Measurements from ENCODE around the gene LRRC72.
"Not testable (repeated sequence)": the region's sequence is repeated elsewhere in the genome, so short reads cannot be mapped to it uniquely, and the experiment has no call there.

LRRC72 gene

DNA sequence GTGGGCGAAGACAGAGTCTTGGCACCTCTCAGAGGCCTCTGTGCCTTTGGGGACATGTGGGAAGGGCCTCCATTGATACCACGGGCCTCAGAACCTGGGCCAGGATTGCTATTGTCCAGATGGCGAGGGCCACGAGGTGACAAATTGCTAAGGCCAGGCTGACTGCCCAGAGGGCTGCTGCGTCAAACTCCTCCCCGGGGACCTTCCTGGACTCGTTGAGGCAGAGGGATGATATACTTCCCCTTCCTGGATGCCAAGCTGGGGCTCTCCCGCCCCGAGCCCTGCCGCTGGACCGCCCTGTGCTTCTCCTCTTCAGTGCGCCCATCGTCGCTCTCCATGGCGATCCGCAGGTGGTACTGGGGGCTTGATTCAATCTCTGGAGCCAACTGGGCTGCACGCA is 58.9 kb downstream of the LRRC72 start:
- Mint-ChIP-seq H3K36me3 (ENCODE audit: low read depth) (no peaks in the 10 kb centered on the region), H3K4me1 (ENCODE audit: low read depth) (no peaks in the 10 kb centered on the region), H3K9me3 (no peaks in the 10 kb centered on the region), H3K4me3 (no peak overlapping the region), H3K27ac (no peak overlapping the region), H3K27me3 (peaks cover 4% of the 10 kb centered on the region)

DNA sequence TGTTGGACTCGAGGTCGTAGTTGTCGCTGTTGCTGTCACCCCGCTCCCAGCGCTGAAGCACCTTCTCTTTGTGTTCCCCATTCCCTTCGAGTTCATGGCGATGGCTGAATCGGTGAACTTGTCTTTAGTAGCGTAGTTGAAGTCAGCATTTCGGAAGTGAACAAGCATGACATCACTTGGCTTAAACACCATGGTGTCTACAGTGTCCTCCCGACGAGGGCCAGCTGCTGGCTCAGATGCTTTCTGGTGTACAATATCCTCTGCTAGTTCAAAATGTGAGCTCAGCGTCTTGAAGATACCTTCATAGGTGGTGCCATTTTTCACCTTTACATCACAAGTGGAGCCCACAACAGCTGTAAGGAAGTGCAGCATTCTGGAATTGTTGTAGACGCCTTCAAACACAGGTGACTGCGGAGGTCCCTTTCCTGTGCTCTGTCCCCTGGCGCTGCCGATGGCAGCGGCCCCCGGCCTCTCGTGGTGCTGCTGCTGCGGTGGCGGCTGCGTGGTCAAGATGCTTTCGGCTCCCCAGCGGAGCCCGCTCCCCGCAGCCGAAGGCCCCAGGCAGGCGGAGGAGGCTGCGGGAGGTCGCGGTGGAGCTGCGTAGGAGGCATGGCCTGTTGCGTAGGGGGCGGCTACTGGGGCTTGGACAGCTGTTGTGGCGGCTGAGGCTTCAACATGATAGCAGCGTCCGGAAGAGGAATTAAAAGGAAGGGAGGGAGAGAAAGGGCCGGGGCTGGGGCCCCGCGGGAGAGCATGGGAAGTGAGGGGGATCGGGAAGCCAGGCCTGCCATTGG is 59.7 kb downstream of the LRRC72 start:
- Mint-ChIP-seq H3K4me3 (no peak overlapping the region), H3K36me3 (ENCODE audit: low read depth) (no peaks in the 10 kb centered on the region), H3K4me1 (ENCODE audit: low read depth) (no peaks in the 10 kb centered on the region), H3K27me3 (peaks cover 4% of the 10 kb centered on the region), H3K27ac (no peak overlapping the region), H3K9me3 (no peaks in the 10 kb centered on the region)

DNA sequence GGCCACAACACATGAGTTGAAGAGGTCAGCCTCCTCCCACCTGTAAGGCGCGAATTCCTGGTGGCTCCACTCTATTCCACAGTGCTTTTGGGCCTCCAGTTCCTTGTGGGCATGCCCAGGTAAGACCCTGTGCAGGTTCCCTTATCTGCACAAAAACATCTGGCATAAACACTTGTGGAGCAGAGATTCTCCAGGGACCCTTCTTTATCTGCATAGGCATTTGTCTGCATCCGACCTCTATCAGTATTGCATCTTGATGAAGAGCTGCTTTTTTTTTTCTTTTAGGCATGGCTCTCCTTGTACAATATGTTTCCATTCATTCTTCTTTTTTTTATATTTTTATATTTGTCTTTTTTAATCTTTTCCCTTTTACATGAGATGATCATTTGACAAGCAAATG is 60.5 kb downstream of the LRRC72 start:
- Mint-ChIP-seq H3K9me3 (no peaks in the 10 kb centered on the region), H3K36me3 (ENCODE audit: low read depth) (no peaks in the 10 kb centered on the region), H3K4me1 (ENCODE audit: low read depth) (no peaks in the 10 kb centered on the region), H3K27me3 (peaks cover 4% of the 10 kb centered on the region), H3K27ac (no peak overlapping the region), H3K4me3 (no peak overlapping the region)

DNA sequence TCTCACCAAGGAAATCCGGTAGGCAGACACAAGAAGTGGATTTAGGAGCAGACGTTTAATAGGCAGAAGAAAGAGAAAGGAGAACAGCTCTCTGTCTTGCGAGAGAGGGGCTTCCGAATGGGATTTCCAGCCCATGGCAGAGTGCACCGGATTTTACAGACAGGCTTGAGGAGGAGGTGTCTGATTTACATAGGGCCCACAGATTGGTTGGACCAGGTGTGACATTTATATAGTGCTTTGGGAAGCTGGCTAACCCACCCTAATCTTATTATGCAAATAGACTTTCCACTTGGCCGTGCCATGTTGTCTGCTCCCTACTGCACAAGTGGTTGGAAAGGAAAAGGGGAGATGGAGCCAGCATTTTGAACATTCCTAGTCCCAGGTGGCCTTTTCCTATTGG is 61.2 kb downstream of the LRRC72 start:
- no peaks in the 10 kb centered on the region for H3K4me1 Mint-ChIP-seq (ENCODE audit: low read depth)
- peaks cover 4% of the 10 kb centered on the region for H3K27me3 Mint-ChIP-seq
- no peak overlapping the region for H3K27ac Mint-ChIP-seq
- H3K36me3 Mint-ChIP-seq (ENCODE audit: low read depth): no peaks in the 10 kb centered on the region
- H3K4me3 Mint-ChIP-seq: no peak overlapping the region
- H3K9me3 Mint-ChIP-seq: no peaks in the 10 kb centered on the region

DNA sequence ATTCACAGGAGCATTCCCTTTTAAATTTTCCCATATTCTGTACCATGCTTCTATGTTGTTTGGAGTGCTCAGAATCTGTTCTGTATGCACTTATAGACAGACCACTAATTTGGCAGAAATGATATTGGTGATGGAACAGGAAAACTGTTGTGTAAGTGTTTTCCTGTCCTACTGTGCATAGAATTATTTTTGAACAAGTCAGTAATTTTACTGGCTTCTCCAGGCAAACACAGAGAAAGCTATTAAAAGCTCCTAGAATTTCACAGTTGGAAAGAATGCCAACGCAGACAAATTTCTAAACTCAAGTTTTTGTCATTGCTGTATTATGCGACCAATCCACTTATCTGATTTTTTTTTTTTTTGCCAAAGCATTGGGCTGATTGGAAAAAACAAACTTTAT is 63.3 kb downstream of the LRRC72 start:
- no peaks in the 10 kb centered on the region for H3K36me3 Mint-ChIP-seq (ENCODE audit: low read depth)
- no peaks in the 10 kb centered on the region for H3K9me3 Mint-ChIP-seq
- H3K27ac Mint-ChIP-seq: no peak overlapping the region
- H3K27me3 Mint-ChIP-seq: peaks cover 4% of the 10 kb centered on the region
- no peaks in the 10 kb centered on the region for H3K4me1 Mint-ChIP-seq (ENCODE audit: low read depth)
- H3K4me3 Mint-ChIP-seq: no peak overlapping the region

DNA sequence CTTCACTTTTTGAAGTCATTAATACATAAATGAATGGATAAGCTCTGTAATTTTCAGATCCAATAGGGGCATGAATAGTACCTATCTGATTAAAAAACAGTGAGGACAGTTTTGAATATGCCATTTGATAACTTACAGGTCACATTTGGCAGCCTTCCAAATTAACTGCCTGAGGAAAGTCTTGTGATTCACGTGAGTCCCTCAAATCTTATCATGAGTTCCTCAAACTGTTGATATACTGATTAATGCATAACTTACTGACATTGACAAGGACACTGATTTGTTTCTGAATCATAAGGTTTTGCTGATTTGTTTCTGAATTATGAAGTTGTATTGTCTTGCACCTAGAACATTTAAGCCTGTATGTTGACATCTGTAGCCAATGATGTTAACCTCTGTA is 63.8 kb downstream of the LRRC72 start:
- Mint-ChIP-seq H3K9me3 (no peaks in the 10 kb centered on the region), H3K4me3 (no peak overlapping the region), H3K27me3 (peaks cover 4% of the 10 kb centered on the region), H3K36me3 (ENCODE audit: low read depth) (no peaks in the 10 kb centered on the region), H3K27ac (no peak overlapping the region), H3K4me1 (ENCODE audit: low read depth) (no peaks in the 10 kb centered on the region)

DNA sequence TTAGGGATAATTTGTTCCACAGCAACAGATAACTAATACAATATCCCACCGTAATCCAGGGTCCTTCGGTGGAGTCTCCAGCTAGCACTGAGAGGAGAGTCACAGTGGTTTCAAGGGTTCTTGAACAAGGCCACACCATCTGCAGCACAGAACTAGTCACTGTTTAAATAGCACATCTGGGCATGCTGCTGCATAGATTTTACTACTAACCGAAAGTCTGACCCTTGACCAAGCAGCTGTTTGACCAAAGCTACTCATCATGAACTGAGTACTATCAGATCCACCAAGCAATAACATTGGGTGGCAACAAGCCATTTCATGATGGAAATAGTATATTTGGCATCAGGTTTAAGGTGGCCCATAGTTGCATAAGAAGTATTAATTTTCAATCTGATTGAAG is 65.8 kb downstream of the LRRC72 start:
- H3K27ac Mint-ChIP-seq: no peak overlapping the region

DNA sequence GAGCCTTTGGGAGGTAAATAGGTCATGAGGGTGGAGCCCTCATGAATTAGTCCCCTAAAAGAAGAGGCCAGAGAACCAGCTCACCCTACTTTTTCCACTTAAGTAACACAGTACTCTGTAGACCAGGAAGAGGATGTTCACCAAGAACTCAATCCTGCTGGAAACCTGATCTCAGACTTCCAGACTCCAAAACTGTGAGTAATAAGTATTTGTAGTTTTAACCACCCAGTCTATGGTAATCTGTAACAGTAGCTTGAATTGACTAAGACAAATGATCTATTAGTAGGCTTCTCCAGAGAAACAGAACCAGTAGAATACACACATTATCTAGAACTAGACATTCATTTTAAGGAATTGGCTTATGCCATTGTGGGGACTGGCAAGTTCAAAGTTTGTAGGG is 67.4 kb downstream of the LRRC72 start:
- no peaks in the 10 kb centered on the region for H3K4me1 Mint-ChIP-seq (ENCODE audit: low read depth)
- no peak overlapping the region for H3K4me3 Mint-ChIP-seq
- no peak overlapping the region for H3K27ac Mint-ChIP-seq
- H3K27me3 Mint-ChIP-seq: no peaks in the 10 kb centered on the region
- H3K9me3 Mint-ChIP-seq: no peaks in the 10 kb centered on the region
- peaks cover 5% of the 10 kb centered on the region for H3K36me3 Mint-ChIP-seq (ENCODE audit: low read depth)

More for the DNA sequence above, 65.8 kb downstream of the LRRC72 start:
- no peaks in the 10 kb centered on the region for H3K36me3 Mint-ChIP-seq (ENCODE audit: low read depth)
- no peaks in the 10 kb centered on the region for H3K27me3 Mint-ChIP-seq
- no peaks in the 10 kb centered on the region for H3K9me3 Mint-ChIP-seq
- no peaks in the 10 kb centered on the region for H3K4me1 Mint-ChIP-seq (ENCODE audit: low read depth)
- no peak overlapping the region for H3K4me3 Mint-ChIP-seq

DNA sequence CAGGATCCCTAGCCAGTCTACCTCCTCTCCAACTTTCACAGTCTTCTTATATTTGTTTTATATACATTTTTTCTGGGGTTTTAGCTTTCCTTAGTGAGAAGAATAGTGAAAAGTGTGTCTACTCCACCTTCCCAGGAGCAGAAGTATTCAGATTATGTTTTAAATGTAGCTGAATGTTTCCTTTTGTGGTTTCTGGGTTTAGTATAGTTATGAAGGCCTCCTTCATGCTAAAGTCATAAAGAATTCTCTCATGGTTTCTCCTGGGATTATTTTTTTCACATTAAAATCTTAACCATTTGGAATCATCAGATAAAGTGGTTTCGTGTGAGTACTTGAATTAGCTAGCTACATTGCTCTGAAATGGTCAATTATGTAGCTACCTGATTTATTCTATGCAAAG is 68.1 kb downstream of the LRRC72 start:
- Mint-ChIP-seq H3K9me3 (no peaks in the 10 kb centered on the region), H3K27me3 (no peaks in the 10 kb centered on the region), H3K4me3 (no peak overlapping the region), H3K36me3 (ENCODE audit: low read depth) (peaks cover 9% of the 10 kb centered on the region), H3K27ac (no peak overlapping the region), H3K4me1 (ENCODE audit: low read depth) (no peaks in the 10 kb centered on the region)

DNA sequence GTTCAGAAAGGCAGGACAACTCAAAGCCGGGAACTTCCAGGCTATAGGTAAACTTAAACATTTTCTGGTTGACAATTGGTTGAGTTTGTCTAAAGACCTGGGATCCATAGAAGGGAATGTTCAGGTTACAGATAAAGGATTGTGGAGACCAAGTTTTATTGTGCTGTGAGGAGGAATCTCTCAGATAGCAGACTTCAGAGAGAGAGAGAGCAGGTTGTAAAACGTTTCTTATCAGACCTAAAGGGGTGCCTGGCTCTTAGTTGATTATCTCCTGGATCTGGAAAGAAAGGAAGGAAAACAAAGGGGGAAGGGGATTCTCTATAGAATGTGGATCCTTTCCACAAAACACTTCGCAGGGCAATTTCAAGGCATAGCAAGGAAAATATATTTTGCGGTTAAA is 69.0 kb downstream of the LRRC72 start:
- H3K4me1 Mint-ChIP-seq (ENCODE audit: low read depth); H3K4me3 Mint-ChIP-seq; H3K9me3 Mint-ChIP-seq; H3K27me3 Mint-ChIP-seq; H3K27ac Mint-ChIP-seq: not testable (repeated sequence)
- H3K36me3 Mint-ChIP-seq (ENCODE audit: low read depth): peaks cover 13% of the 10 kb centered on the region

DNA sequence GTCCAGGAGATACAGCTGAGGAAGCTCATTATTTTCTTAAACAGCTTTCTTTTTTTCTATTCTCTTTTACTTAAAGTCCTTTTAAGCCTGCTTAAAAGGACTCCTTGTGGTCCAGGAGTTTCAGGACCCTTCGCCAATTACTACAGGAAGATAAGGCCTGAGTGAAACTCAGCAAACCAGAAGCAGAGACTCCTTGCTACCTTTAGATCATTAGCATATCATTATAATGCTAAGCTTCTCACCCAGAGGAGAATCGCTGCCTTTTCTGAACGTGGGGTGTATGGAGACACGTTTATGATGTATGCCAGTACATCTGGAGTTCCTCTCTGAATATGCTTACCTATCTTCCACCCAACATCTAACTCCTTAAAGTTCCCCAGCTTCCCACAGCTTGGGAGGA is 71.4 kb downstream of the LRRC72 start:
- Mint-ChIP-seq H3K4me3 (no peak overlapping the region), H3K36me3 (ENCODE audit: low read depth) (peaks cover 36% of the 10 kb centered on the region), H3K4me1 (ENCODE audit: low read depth) (no peaks in the 10 kb centered on the region), H3K27ac (no peak overlapping the region), H3K9me3 (no peaks in the 10 kb centered on the region), H3K27me3 (no peaks in the 10 kb centered on the region)

DNA sequence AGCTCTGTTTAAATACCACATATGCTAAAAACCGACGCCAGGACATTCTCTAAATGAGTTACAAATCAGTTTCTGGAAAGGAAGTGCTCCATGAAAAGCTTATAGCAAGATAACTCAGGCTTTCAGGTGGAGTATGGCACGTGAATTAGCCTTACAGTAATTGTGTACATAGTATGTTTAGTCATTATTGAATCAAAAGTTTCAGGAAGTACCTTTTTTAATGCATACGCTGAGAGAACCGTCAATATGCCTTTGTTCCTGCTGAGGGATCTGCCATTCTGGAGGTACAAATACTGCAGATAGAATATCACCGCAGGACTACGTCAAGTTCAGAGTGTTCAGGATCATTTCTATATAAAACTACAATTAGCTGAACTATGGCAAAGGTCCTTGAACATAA is 73.2 kb downstream of the LRRC72 start:
- Mint-ChIP-seq H3K4me1 (ENCODE audit: low read depth) (no peaks in the 10 kb centered on the region), H3K4me3 (no peak overlapping the region), H3K27me3 (no peaks in the 10 kb centered on the region), H3K27ac (no peak overlapping the region), H3K36me3 (ENCODE audit: low read depth) (peaks cover 47% of the 10 kb centered on the region), H3K9me3 (no peaks in the 10 kb centered on the region)

DNA sequence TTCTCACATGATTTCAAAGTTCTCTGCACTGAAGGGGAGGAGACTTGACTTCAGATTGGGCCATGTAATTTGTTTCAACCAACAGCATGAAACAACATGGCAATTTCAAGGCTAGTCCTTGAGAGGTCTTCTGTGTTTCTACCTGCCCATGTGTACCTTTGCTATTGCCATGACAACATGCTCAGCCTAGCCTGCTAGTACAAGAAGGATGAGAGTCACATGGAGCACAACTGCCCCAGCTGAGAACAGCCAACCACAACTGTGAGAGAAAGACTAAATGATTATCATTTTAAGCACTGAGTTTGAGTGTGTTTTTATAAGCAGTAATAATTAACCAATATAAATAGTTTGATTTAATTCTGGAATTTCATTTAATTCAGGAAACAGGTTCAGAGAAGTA is 77.0 kb downstream of the LRRC72 start:
- Mint-ChIP-seq H3K36me3 (ENCODE audit: low read depth) (peaks cover 55% of the 10 kb centered on the region), H3K27ac (no peak overlapping the region), H3K27me3 (no peaks in the 10 kb centered on the region), H3K9me3 (no peaks in the 10 kb centered on the region), H3K4me3 (no peak overlapping the region), H3K4me1 (ENCODE audit: low read depth) (no peaks in the 10 kb centered on the region)

DNA sequence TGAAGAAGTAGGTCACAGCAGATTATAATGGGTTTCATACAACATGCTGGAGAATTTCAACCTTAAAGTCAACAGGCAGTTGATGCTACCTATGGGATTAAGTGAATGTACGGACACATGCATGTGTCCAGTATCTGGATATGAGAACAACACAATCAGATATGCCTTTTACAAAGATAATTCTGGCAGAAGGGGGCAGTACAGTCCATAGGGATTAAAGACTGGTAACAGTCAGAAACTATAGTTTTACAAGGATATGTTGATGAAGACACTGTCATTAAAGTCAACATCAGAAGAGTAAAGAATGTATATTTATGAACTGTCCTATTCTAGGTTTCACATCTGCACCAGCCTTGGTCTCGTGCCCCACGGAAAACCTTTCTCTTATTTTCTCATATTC is 77.4 kb downstream of the LRRC72 start:
- Mint-ChIP-seq H3K9me3 (no peaks in the 10 kb centered on the region), H3K4me1 (ENCODE audit: low read depth) (peaks cover under 1% of the 10 kb centered on the region), H3K36me3 (ENCODE audit: low read depth) (peaks cover 53% of the 10 kb centered on the region), H3K4me3 (no peak overlapping the region), H3K27ac (no peak overlapping the region), H3K27me3 (no peaks in the 10 kb centered on the region)

DNA sequence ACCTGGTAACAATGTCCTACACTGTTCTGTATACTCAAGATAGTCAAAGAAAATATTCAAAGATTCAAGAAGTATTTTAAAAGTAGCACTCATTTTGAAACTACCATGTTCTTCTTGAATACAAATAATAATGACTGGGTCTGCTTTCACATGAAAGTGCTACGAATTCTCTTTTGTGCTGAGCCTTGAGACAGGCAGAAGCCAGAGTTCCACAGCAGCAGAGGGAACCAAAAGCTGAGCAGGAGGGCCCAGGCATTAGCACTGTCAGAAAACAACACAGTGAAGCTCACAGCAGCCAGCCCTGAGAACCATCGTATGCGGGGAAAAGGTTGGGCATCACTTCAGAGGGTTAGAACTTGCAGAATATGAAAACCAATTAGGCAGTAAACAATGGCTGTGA is 80.1 kb downstream of the LRRC72 start:
- Mint-ChIP-seq H3K27me3 (no peaks in the 10 kb centered on the region), H3K4me1 (ENCODE audit: low read depth) (peaks cover 9% of the 10 kb centered on the region), H3K36me3 (ENCODE audit: low read depth) (peaks cover 51% of the 10 kb centered on the region), H3K4me3 (no peak overlapping the region), H3K9me3 (no peaks in the 10 kb centered on the region), H3K27ac (no peak overlapping the region)

DNA sequence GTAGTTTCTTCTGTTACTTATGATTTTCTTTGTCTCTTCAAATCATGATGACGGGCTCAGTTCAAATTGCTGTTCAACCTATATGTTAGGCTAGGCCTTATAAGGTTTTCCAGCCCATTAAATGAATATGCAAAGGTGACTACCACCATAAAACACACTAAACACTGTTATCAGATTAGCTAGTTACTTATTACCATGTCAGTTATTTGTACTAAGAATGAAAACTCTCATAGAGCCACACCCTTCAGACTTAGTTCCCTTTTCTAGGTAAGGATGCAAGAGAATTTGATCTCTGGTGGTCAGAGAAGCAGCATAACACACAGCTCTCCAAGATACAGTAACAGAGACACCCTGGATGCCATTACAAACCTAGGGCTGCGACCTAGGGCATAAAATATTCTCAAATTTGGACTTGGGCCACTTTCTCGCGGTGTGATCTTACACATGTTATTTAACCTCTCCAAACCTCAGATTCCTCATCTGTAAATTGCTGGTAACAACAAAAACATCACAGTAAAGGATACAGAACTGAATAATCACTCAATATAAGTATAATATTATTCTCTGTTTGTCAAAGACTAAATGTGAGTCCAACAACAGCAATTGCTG is 83.3 kb downstream of the LRRC72 start:
- Mint-ChIP-seq H3K4me1 (ENCODE audit: low read depth) (peaks cover 12% of the 10 kb centered on the region), H3K9me3 (no peaks in the 10 kb centered on the region), H3K27ac (no peak overlapping the region), H3K36me3 (ENCODE audit: low read depth) (peaks cover 44% of the 10 kb centered on the region), H3K27me3 (no peaks in the 10 kb centered on the region), H3K4me3 (no peak overlapping the region)
